NT2/D1 (cell line): ENCODE data around the gene LPCAT4.
"Not testable (repeated sequence)": the region's sequence is repeated elsewhere in the genome, so short reads cannot be mapped to it uniquely, and the experiment has no call there.

Source experiments
- DNase-seq: peaks from one replicate; pipeline ENCODE4 v3.0.0-alpha.2; 2011; ENCODE audit warnings: low read depth, low spot score
- H3K27me3 ChIP-seq: 2 replicates; pipeline ENCODE4 v1.6.0; 2011; ENCODE audit warnings: mild to moderate bottlenecking; ENCODE audit not compliant: insufficient read length, insufficient read depth
- H3K36me3 ChIP-seq: 2 replicates; pipeline ENCODE4 v1.6.1; 2011; ENCODE audit warnings: mild to moderate bottlenecking, low read length, mixed read lengths; ENCODE audit not compliant: insufficient read depth, insufficient read length
- H3K4me1 ChIP-seq: 2 replicates; pipeline ENCODE4 v1.5.1; 2011; ENCODE audit not compliant: insufficient read depth, insufficient read length
- H3K4me3 ChIP-seq: 2 replicates; pipeline ENCODE4 v1.5.1; 2011; ENCODE audit warnings: low read depth; ENCODE audit not compliant: insufficient read length
- H3K9ac ChIP-seq: 2 replicates; pipeline ENCODE4 v1.6.0; 2011; ENCODE audit warnings: low read depth; ENCODE audit not compliant: insufficient read length
- H3K9me3 ChIP-seq: 2 replicates; pipeline ENCODE4 v1.5.1; 2011; ENCODE audit warnings: mild to moderate bottlenecking, low read length; ENCODE audit not compliant: insufficient read depth
- SUZ12 ChIP-seq: IDR thresholded peaks from 2 replicates; pipeline ENCODE4 v1.6.1; 2011; ENCODE audit not compliant: insufficient read length, insufficient read depth; ENCODE audit errors: extremely low read depth
- YY1 ChIP-seq: IDR thresholded peaks from 2 replicates; pipeline ENCODE4 v1.6.1; 2011; ENCODE audit not compliant: insufficient read length, insufficient read depth
- ZNF274 ChIP-seq: IDR thresholded peaks from 2 replicates; pipeline ENCODE4 v1.6.1; 2011; ENCODE audit warnings: mild to moderate bottlenecking, low read depth, low read length

Gene LPCAT4

DNA sequence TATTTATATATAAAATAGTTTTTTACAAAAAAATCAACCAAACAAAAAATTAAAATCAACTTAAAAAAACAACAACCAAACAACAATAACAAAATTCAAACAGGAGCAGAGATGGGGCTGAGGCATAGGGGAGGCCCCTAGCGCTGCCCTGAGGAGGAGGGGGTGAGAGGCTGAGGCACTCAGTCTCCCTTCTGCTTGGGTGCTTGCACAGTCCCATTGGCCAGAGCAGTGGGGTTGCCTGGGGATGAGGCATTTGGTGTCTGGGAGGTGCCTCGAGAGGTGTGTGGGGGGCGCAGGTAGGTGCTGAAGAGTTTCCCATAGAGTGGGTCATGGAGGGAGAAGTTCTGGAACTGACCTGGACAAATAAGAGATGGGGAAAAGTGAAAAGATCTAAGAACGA is 8.0 kb downstream of the LPCAT4 start:
- Histone ChIP-seq H3K4me1 (peaks cover 2% of the 10 kb centered on the region), H3K9me3 (no peaks in the 10 kb centered on the region), H3K36me3 (peaks cover 83% of the 10 kb centered on the region), H3K27me3 (no peaks in the 10 kb centered on the region), H3K4me3 (no peak overlapping the region), H3K9ac (no peak overlapping the region)
- no peak for TF ChIP-seq YY1
- TF ChIP-seq SUZ12: no peak
- DNase-seq: no peak

GRCh38 chr15:34358367-34358766 is 8.6 kb downstream of the LPCAT4 start:
- no peaks in the 10 kb centered on the region for H3K9me3 ChIP-seq
- H3K9ac ChIP-seq: no peak overlapping the region
- no peaks in the 10 kb centered on the region for H3K27me3 ChIP-seq
- peaks cover 78% of the 10 kb centered on the region for H3K36me3 ChIP-seq
- no peak overlapping the region for H3K4me3 ChIP-seq
- DNase-seq: no peak
- TF ChIP-seq YY1 (no peak), SUZ12 (no peak), ZNF274 (no peak)
- H3K4me1 ChIP-seq: peaks cover 2% of the 10 kb centered on the region

- Histone ChIP-seq H3K4me3 (no peak overlapping the region), H3K4me1 (peaks cover 2% of the 10 kb centered on the region), H3K9ac (no peak overlapping the region), H3K9me3 (no peaks in the 10 kb centered on the region), H3K36me3 (peaks cover 74% of the 10 kb centered on the region), H3K27me3 (no peaks in the 10 kb centered on the region)
- no peak for TF ChIP-seq ZNF274
- no peak for TF ChIP-seq SUZ12
- no peak for TF ChIP-seq YY1
- DNase-seq: no peak
These were observed 9.3 kb downstream of the LPCAT4 start for GRCh38 chr15:34357653-34358052.

GRCh38 chr15:34355241-34355640 is 11.8 kb downstream of the LPCAT4 start:
- Histone ChIP-seq H3K4me3 (no peak overlapping the region), H3K9ac (no peak overlapping the region), H3K36me3 (peaks cover 54% of the 10 kb centered on the region), H3K27me3 (no peaks in the 10 kb centered on the region), H3K4me1 (peaks cover 2% of the 10 kb centered on the region), H3K9me3 (no peaks in the 10 kb centered on the region)
- TF ChIP-seq SUZ12: no peak
- TF ChIP-seq ZNF274: no peak
- no peak for TF ChIP-seq YY1
- no peak for DNase-seq

- no peaks in the 10 kb centered on the region for H3K27me3 ChIP-seq
- no peak for DNase-seq
- H3K9ac ChIP-seq: no peak overlapping the region
- H3K4me1 ChIP-seq: peaks cover 2% of the 10 kb centered on the region
- H3K4me3 ChIP-seq: no peak overlapping the region
- TF ChIP-seq ZNF274: no peak
- TF ChIP-seq SUZ12: no peak
- no peak for TF ChIP-seq YY1
- peaks cover 47% of the 10 kb centered on the region for H3K36me3 ChIP-seq
- H3K9me3 ChIP-seq: no peaks in the 10 kb centered on the region
These were observed 12.7 kb downstream of the LPCAT4 start for GRCh38 chr15:34354286-34354685.

- no peaks in the 10 kb centered on the region for H3K27me3 ChIP-seq
- TF ChIP-seq ZNF274 (no peak), SUZ12 (no peak), YY1 (no peak)
- no peak overlapping the region for H3K4me3 ChIP-seq
- peaks cover 41% of the 10 kb centered on the region for H3K36me3 ChIP-seq
- no peaks in the 10 kb centered on the region for H3K9me3 ChIP-seq
- no peak for DNase-seq
- peaks cover 2% of the 10 kb centered on the region for H3K4me1 ChIP-seq
- H3K9ac ChIP-seq: no peak overlapping the region
These were observed 13.4 kb downstream of the LPCAT4 start for GRCh38 chr15:34353627-34354026.

- H3K36me3 ChIP-seq: peaks cover 35% of the 10 kb centered on the region
- not testable (repeated sequence) for H3K9me3 ChIP-seq, H3K4me1 ChIP-seq, H3K9ac ChIP-seq, H3K4me3 ChIP-seq, H3K27me3 ChIP-seq, DNase-seq
These were observed 14.0 kb downstream of the LPCAT4 start for GRCh38 chr15:34352996-34353395.

GRCh38 chr15:34349769-34350168 is 17.2 kb downstream of the LPCAT4 start:
- H3K4me3 ChIP-seq: no peak overlapping the region
- H3K9me3 ChIP-seq: no peaks in the 10 kb centered on the region
- TF ChIP-seq YY1 (no peak), ZNF274 (no peak), SUZ12 (no peak)
- peaks cover 10% of the 10 kb centered on the region for H3K36me3 ChIP-seq
- no peak for DNase-seq
- peaks cover 2% of the 10 kb centered on the region for H3K4me1 ChIP-seq
- no peaks in the 10 kb centered on the region for H3K27me3 ChIP-seq
- H3K9ac ChIP-seq: no peak overlapping the region
